Thyroid gland (tissue), 4 donors: ENCODE data around the gene GAS6. TPM values are rescaled to one million over a fixed set of nuclear protein-coding genes. Genes with fewer than 3 reads are reported as not detected.

Source experiments
- DNase-seq, 2 donors: peaks; one replicate each; pipeline ENCODE4 v3.0.0-alpha.2; 2019
- H3K27ac ChIP-seq, 3 donors: fragments of 200-600 bp; sonication (generic); 1 replicate in 2 of 3; 2 replicates in 1 of 3; pipeline ENCODE4 v1.5.1; 2016 to 2019; ENCODE audit warnings: mild to moderate bottlenecking in 1 of 3, moderate library complexity in 1 of 3
- H3K27me3 ChIP-seq: fragments of 200-600 bp; sonication (generic); one replicate; pipeline ENCODE4 v1.5.1; 2019
- H3K36me3 ChIP-seq, 2 donors: fragments of 200-600 bp; sonication (generic); one replicate each; pipeline ENCODE4 v1.5.1; 2016 to 2019
- H3K4me1 ChIP-seq, 2 donors: fragments of 200-600 bp; sonication (generic); one replicate each; pipeline ENCODE4 v1.5.1; 2017 to 2019
- H3K4me3 ChIP-seq, 3 donors: fragments of 200-600 bp; sonication (generic); replicated peaks in 1 of 3; 1 replicate in 2 of 3; 2 replicates in 1 of 3; pipeline ENCODE4 v1.5.1; 2016; ENCODE audit warnings: mild to moderate bottlenecking in 1 of 3
- H3K9me3 ChIP-seq: fragments of 200-600 bp; sonication (generic); one replicate; pipeline ENCODE4 v1.5.1; 2017
- CTCF ChIP-seq, 6 experiments: fragments of 200-600 bp in 3 of 6; fragments of 450-650 bp in 3 of 6; sonication (generic) in 3 of 6; IDR thresholded peaks; one replicate each; pipeline ENCODE4 v1.5.1; 2016 to 2019; ENCODE audit warnings: antibody characterized with exemption in 6 of 6, mild to moderate bottlenecking in 2 of 6, inconsistent platforms in 1 of 6, moderate library complexity in 1 of 6
- POLR2A ChIP-seq, 2 donors: fragments of 450-650 bp; IDR thresholded peaks; one replicate each; pipeline ENCODE4 v1.6.1; 2017; ENCODE audit warnings: antibody characterized with exemption in 2 of 2, mild to moderate bottlenecking in 2 of 2, moderate library complexity in 1 of 2
- WGBS, 2 donors: methylation state at CpG; one replicate each; pipeline ENCODE4 v1.1.5; 2017; 5-methylcytosine and 5-hydroxymethylcytosine counted together
- intact Hi-C: fragments of 100-400 bp; cut with DNase I; formaldehyde crosslinking; loops from one replicate; pipeline ENCODE4 v1.15.1; 2023
- total RNA-seq, 4 donors: library from RNA; depleted of rRNA; stranded (reverse); fragments of >200 nt; gene quantifications; one replicate each; pipeline ENCODE4 v1.2.3, GENCODE V29; 2016

The GAS6 gene
- total RNA-seq, 4 donors from 2014 or later = 145 to 197 (median 173) TPM

- Histone ChIP-seq H3K4me1 (peaks cover 14 to 30% of the 10 kb centered on the region in 2 donors), H3K9me3 (no peaks in the 10 kb centered on the region), H3K27ac (peak overlapping the region in 1 of 3 donors; percentile 54), H3K27me3 (no peaks in the 10 kb centered on the region), H3K36me3 (no peaks in the 10 kb centered on the region), H3K4me3 (no peak overlapping the region)
- DNase-seq = no peak
- TF ChIP-seq POLR2A (IDR thresholded peaks at IDR 0.05) (no peak), CTCF (IDR thresholded peaks at IDR 0.05) (no peak)
- intact Hi-C loops = no loop called here
- WGBS, 2 donors = 96 to 100% methylated on average over 3 to 4 of the region's 4 CpGs
Observed at GRCh38 chr13:113888701-113889330, 24.9 kb upstream of the GAS6 start.

DNA sequence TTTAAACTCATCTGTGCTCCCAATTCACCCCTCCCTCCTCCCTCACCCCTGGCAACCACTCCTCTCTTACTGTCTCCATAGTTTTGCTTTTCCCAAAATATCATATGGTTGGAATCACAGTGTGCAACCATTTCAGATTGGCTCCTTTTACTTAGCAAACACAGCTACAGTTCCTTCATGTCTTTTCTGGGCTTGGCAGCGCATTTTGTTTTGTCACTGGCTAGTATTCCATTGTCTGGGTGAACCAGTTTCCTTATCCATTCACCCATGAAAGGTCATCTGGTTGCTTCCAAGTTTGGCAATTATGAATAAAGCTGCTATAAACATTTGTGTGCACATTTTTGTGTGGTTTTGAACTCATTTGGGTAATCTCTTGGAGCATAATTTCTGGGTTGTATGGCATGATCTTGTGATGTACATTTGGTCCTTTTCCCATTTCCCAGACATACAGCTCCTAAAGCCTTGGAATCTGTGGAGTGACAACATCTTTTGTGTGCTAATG lies 23.9 kb upstream of the GAS6 start:
- 12 to 34% methylated on average over 1 of the region's 1 CpG for WGBS, 2 donors
- H3K9me3 ChIP-seq = no peaks in the 10 kb centered on the region
- TF ChIP-seq CTCF (IDR thresholded peaks at IDR 0.05) = no peak
- no peak for TF ChIP-seq POLR2A (IDR thresholded peaks at IDR 0.05)
- H3K4me1 ChIP-seq = peaks cover 16 to 36% of the 10 kb centered on the region in 2 donors
- H3K27ac ChIP-seq = peak overlapping the region; percentile 21 to 54 (median 26)
- DNase-seq = peak; percentile 55 to 70
- no peaks in the 10 kb centered on the region for H3K27me3 ChIP-seq
- H3K36me3 ChIP-seq = no peaks in the 10 kb centered on the region
- intact Hi-C loops = no loop called here
- no peak overlapping the region for H3K4me3 ChIP-seq

DNA sequence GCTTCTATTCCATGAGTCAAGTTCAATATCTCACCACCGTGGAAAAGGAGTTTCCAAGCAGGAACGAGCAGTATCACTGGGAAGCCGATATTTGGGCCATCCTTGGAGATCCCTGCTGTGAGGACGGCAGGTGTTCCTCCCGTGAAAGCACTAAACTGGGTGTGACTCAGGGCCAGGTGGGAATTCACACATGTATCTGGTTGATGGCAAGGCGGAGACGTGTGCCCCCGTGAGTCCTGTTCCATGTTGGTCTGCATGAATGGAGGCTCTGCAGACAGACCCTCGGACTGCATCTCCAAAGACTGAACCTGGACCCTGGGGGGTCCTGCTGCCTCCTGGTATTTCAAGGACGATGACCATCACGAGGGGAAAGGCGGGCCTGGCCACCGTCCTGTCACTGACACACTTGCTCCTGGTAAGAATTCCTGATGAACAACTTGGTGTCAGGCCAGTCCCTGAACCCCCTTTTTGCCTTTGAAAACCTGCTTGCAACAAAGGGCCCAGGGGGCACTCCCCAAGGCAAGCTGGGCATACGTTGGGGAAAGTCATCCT lies 22.8 kb upstream of the GAS6 start:
- WGBS, 2 donors = 94 to 96% methylated on average over 9 to 10 of the region's 14 CpGs
- TF ChIP-seq CTCF (IDR thresholded peaks at IDR 0.05) = no peak
- TF ChIP-seq POLR2A (IDR thresholded peaks at IDR 0.05) = no peak
- Histone ChIP-seq H3K4me3 (no peak overlapping the region), H3K27ac (peak overlapping the region in 1 of 3 donors; percentile 26), H3K27me3 (no peaks in the 10 kb centered on the region), H3K36me3 (no peaks in the 10 kb centered on the region), H3K9me3 (no peaks in the 10 kb centered on the region), H3K4me1 (peaks cover 28 to 47% of the 10 kb centered on the region in 2 donors)
- intact Hi-C loops = no loop called here
- no peak for DNase-seq

GRCh38 chr13:113884821-113885220 lies 20.9 kb upstream of the GAS6 start:
- Histone ChIP-seq H3K4me3 (no peak overlapping the region), H3K36me3 (no peaks in the 10 kb centered on the region), H3K27me3 (no peaks in the 10 kb centered on the region), H3K4me1 (peaks cover 39 to 60% of the 10 kb centered on the region in 2 donors), H3K27ac (no peak overlapping the region), H3K9me3 (no peaks in the 10 kb centered on the region)
- 97 to 100% methylated on average over 7 of the region's 7 CpGs for WGBS, 2 donors
- TF ChIP-seq CTCF (IDR thresholded peaks at IDR 0.05) = no peak
- DNase-seq = no peak
- intact Hi-C loops = no loop called here
